Breast epithelium (tissue), 4 donors: ENCODE measurements around the gene ABTB2. TPM values are rescaled to one million over a fixed set of nuclear protein-coding genes. Genes with fewer than 3 reads are reported as not detected.
"Not testable (repeated sequence)": the region's sequence is repeated elsewhere in the genome, so short reads cannot be mapped to it uniquely, and the experiment has no call there.

Experiments used
- DNase-seq, 2 donors: peaks; one replicate each; pipeline ENCODE4 v3.0.0-alpha.2; 2019; ENCODE audit warnings: low spot score in 2 of 2
- H3K27ac ChIP-seq, 2 donors: fragments of 200-600 bp; sonication (generic) in 1 of 2; one replicate each; pipeline ENCODE4 v1.5.1; 2016 to 2019; ENCODE audit warnings: mild to moderate bottlenecking in 1 of 2
- H3K27me3 ChIP-seq, 2 donors: fragments of 200-600 bp; sonication (generic) in 1 of 2; one replicate each; pipeline versions ENCODE4 v1.5.1 to v1.6.0; 2017 to 2019; ENCODE audit warnings: control low read depth in 1 of 2, mild to moderate bottlenecking in 1 of 2
- H3K36me3 ChIP-seq: fragments of 200-600 bp; one replicate; pipeline ENCODE4 v1.5.1; 2019
- H3K4me1 ChIP-seq, 2 donors: fragments of 200-600 bp; sonication (generic); one replicate each; pipeline ENCODE4 v1.5.1; 2016 to 2019; ENCODE audit warnings: control low read depth in 1 of 2
- H3K4me3 ChIP-seq, 3 donors: fragments of 200-600 bp; sonication (generic); 1 replicate in 2 of 3; 2 replicates in 1 of 3; pipeline ENCODE4 v1.5.1; 2016 to 2019; ENCODE audit warnings: mild to moderate bottlenecking in 3 of 3, moderate library complexity in 2 of 3
- H3K9me3 ChIP-seq, 2 donors: fragments of 200-600 bp; sonication (generic) in 1 of 2; one replicate each; pipeline ENCODE4 v1.5.1; 2016 to 2019; ENCODE audit warnings: control low read depth in 1 of 2
- CTCF ChIP-seq, 3 donors: fragments of 450-650 bp; IDR thresholded peaks; one replicate each; pipeline ENCODE4 v1.5.1; 2016 to 2017; ENCODE audit warnings: antibody characterized with exemption in 3 of 3, mild to moderate bottlenecking in 3 of 3, moderate library complexity in 3 of 3
- POLR2A ChIP-seq: fragments of 450-650 bp; IDR thresholded peaks from one replicate; pipeline ENCODE4 v1.6.1; 2016; ENCODE audit warnings: antibody characterized with exemption, mild to moderate bottlenecking, moderate library complexity
- POLR2AphosphoS5 ChIP-seq, 3 donors: sonication (generic); formaldehyde crosslinking; IDR thresholded peaks; one replicate each; pipeline ENCODE4 v1.6.1; 2017; ENCODE audit warnings: antibody characterized with exemption in 3 of 3
- intact Hi-C: fragments of 100-400 bp; cut with DNase I; formaldehyde crosslinking; loops from one replicate; pipeline ENCODE4 v1.15.1; 2023; ENCODE audit warnings: low total_unique reads
- total RNA-seq, 3 donors: library from RNA; depleted of rRNA; stranded (reverse); fragments of >200 nt; gene quantifications; one replicate each; pipeline ENCODE4 v1.1.0, GENCODE V29; 2016

Gene ABTB2
- total RNA-seq, 3 donors from 2014 or later = 1.3 to 5.6 (median 1.9) TPM

GRCh38 chr11:34181251-34181650 lies 176.6 kb downstream of the ABTB2 start:
- no peaks in the 10 kb centered on the region for H3K36me3 ChIP-seq
- no peaks in the 10 kb centered on the region for H3K27me3 ChIP-seq
- TF ChIP-seq POLR2AphosphoS5 (IDR thresholded peaks at IDR 0.05) (no peak), CTCF (IDR thresholded peaks at IDR 0.05) (no peak), POLR2A (no peak)
- H3K27ac ChIP-seq = no peak overlapping the region
- H3K9me3 ChIP-seq = no peaks in the 10 kb centered on the region
- H3K4me1 ChIP-seq = peaks cover 0 to 4% of the 10 kb centered on the region in 2 donors
- DNase-seq = no peak
- intact Hi-C loops = no loop called here
- H3K4me3 ChIP-seq = no peak overlapping the region

GRCh38 chr11:34180814-34181165 lies 177.0 kb downstream of the ABTB2 start:
- intact Hi-C loops, H3K4me3 ChIP-seq, H3K4me1 ChIP-seq, H3K36me3 ChIP-seq, H3K27me3 ChIP-seq, H3K9me3 ChIP-seq, H3K27ac ChIP-seq, DNase-seq: not testable (repeated sequence)

GRCh38 chr11:34180040-34180813 lies 177.6 kb downstream of the ABTB2 start:
- no peak for DNase-seq
- Histone ChIP-seq H3K9me3 (no peaks in the 10 kb centered on the region), H3K27ac (no peak overlapping the region), H3K36me3 (no peaks in the 10 kb centered on the region), H3K4me1 (no peaks in the 10 kb centered on the region), H3K4me3 (no peak overlapping the region), H3K27me3 (no peaks in the 10 kb centered on the region)
- intact Hi-C loops = no loop called here
- no peak for TF ChIP-seq POLR2A
- TF ChIP-seq POLR2AphosphoS5 (IDR thresholded peaks at IDR 0.05) = no peak
- no peak for TF ChIP-seq CTCF (IDR thresholded peaks at IDR 0.05)

- H3K4me1 ChIP-seq = no peaks in the 10 kb centered on the region
- H3K36me3 ChIP-seq = no peaks in the 10 kb centered on the region
- no peaks in the 10 kb centered on the region for H3K27me3 ChIP-seq
- H3K27ac ChIP-seq = no peak overlapping the region
- no peaks in the 10 kb centered on the region for H3K9me3 ChIP-seq
- no peak overlapping the region for H3K4me3 ChIP-seq
- TF ChIP-seq CTCF (IDR thresholded peaks at IDR 0.05) (no peak), POLR2A (no peak), POLR2AphosphoS5 (IDR thresholded peaks at IDR 0.05) (no peak)
- intact Hi-C loops = no loop called here
- no peak for DNase-seq
Observed at GRCh38 chr11:34179026-34179675, 178.7 kb downstream of the ABTB2 start.

- TF ChIP-seq POLR2A (no peak), CTCF (IDR thresholded peaks at IDR 0.05) (no peak), POLR2AphosphoS5 (IDR thresholded peaks at IDR 0.05) (no peak)
- DNase-seq = no peak
- H3K27ac ChIP-seq = no peak overlapping the region
- H3K9me3 ChIP-seq = no peaks in the 10 kb centered on the region
- H3K4me1 ChIP-seq = no peaks in the 10 kb centered on the region
- H3K27me3 ChIP-seq = no peaks in the 10 kb centered on the region
- no peak overlapping the region for H3K4me3 ChIP-seq
- no peaks in the 10 kb centered on the region for H3K36me3 ChIP-seq
- intact Hi-C loops = no loop called here
Observed at GRCh38 chr11:34178209-34178821, 179.5 kb downstream of the ABTB2 start.
